AG09309 (cell line): Measurements from ENCODE around the gene FBXO46.
A peak's percentile ranks its signal among the peaks of the same experiment; 100 is the strongest.

Experiments
- DNase-seq: peaks from one replicate; pipeline ENCODE4 v3.0.0-alpha.2; 2010; ENCODE audit warnings: low read depth
- H3K4me3 ChIP-seq: 2 replicates; pipeline ENCODE4 v1.5.1; 2011; ENCODE audit warnings: mild to moderate bottlenecking, low read depth, low read length, moderate library complexity; ENCODE audit not compliant: control insufficient read depth
- TF ChIP-seq, protein P1 (sequence below): IDR thresholded peaks from 2 replicates; pipeline ENCODE4 v1.5.1; 2011; ENCODE audit warnings: mild to moderate bottlenecking, low read depth, low read length, inconsistent platforms; ENCODE audit not compliant: insufficient read depth, control insufficient read depth; ENCODE audit errors: missing control alignments

Gene FBXO46

DNA sequence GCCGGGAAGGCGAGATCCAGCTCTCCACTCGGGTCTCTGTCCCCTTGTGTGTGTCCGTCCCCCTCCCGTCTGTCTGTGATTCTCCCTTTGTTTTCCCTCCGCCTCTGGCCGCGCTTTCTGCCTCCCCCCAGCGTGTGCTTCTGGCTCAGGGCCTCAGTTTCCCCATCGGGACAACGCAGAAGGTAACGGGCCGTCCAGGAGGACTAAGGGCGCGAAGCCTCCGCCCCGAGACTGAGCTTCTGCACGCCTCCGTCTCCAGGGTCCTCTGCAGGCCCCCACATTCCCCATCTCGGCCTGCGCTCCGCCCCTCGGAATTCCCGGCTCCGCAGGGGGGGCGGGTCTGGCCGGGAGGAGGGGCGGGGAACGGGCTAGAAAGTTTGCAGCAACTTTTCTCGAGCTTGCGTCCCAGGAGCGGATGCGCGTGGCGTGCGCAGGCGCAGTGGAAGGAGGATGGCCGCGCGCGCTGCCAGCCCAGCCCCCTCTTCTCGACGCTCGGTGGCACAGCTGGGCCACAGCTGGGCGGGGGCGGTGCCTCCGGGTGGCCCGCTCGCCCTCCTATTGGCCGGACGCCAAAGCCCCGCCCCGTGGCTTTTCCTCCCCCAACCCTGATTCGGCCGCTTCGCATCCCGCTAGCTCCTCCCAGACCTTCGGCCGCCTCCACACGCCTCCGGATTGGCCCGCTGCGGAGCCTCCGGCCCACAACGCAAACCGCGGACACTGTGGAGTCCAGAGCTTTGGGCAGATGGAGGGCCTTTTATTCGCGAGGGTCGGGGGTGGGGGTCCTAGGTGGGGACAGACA lies 38.5 kb upstream of the FBXO46 start, which contains the start of gene SIX5:
Gene SIX5, minus strand, starts transcription at position 269 of the 799 bp plus-strand sequence. CDS start 408 bp downstream, outside the sequence.
- TF ChIP-seq, protein P1, sequence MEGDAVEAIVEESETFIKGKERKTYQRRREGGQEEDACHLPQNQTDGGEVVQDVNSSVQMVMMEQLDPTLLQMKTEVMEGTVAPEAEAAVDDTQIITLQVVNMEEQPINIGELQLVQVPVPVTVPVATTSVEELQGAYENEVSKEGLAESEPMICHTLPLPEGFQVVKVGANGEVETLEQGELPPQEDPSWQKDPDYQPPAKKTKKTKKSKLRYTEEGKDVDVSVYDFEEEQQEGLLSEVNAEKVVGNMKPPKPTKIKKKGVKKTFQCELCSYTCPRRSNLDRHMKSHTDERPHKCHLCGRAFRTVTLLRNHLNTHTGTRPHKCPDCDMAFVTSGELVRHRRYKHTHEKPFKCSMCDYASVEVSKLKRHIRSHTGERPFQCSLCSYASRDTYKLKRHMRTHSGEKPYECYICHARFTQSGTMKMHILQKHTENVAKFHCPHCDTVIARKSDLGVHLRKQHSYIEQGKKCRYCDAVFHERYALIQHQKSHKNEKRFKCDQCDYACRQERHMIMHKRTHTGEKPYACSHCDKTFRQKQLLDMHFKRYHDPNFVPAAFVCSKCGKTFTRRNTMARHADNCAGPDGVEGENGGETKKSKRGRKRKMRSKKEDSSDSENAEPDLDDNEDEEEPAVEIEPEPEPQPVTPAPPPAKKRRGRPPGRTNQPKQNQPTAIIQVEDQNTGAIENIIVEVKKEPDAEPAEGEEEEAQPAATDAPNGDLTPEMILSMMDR = no peak
- peak; percentile 89 for DNase-seq
- peak within 1 kb of the TSS; percentile 57 for H3K4me3 ChIP-seq

DNA sequence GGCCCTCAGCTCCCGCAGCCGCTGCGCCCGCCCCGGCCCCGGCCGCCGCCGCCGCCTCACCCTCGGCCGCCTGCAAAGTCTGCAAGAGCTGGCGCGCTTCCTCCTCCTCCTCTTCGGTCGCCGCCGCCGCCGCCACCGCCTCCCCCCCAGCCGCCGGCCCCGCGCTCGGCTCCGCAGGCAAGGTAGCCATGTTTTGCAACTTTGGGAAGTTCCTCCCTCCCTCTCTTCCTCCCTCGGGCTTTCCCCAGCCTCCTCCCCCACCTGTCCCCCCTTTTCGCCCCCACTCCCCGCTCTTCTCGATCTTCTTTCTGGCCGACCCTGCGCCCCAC lies 37.9 kb upstream of the FBXO46 start:
- no peak for DNase-seq
- peak overlapping the region; percentile 57 for H3K4me3 ChIP-seq
- TF ChIP-seq, protein P1 = no peak

DNA sequence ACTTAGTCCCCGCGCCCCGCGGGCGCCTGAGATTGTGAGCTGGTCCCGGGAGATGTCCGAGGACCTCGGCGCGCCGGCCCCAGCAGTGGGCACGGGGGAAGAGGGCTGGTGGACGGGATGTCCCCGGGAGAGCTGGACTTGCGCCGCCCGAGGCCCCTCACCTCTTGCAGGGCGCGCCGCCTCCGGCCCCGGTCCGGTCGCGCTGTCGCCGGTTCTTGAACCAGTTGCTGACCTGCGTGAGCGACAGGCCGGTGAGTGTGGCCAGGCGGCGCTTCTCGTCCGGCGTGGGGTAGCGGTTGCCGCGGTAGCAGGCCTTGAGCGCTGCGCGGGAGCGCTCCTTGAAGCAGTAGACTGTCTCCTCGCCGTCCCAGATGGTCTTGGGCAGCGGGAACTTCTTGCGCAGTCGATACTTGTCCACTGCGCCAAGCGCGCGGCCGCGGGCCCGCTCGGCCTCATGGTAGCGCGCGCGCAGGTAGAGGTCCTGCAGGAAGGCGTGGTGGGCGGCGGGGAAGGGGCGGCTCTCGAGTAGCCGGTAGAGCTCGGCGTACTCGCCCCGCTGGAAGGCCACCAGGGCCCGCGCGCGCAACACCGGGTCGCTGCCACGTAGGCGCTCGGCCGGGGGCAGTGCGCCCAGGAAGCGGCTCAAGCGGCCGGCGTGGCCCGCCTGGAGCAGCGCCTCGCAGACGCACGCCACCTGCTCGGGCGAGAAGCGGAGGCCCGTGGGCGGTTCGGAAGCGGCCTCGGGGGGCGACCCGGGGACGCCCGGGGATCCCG lies 37.4 kb upstream of the FBXO46 start:
- H3K4me3 ChIP-seq = peak overlapping the region; percentile 57
- TF ChIP-seq, protein P1 = no peak
- DNase-seq = no peak

DNA sequence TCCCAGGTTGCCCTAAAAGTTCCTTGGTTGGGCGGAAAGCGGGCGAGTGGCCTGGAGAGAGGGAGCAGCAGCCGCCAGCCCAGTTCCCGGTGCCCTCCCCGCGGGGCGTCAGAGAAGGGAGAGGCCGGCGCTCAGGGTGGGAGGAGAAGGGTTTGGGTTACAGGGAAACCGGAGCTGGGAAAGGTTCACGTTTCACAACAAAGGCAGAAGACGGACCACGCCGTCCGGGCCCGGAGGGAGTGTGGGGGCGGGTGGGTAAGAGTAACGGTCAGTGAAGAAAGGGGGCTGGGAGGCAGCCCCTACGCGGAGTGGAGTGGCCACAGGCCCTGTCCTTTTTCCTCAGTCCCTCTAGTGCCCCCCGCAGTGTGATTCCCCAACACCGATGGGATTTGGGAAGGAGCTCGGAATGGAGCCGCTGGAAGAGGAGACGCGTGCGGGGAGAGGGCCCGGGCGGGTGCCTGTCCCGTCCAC lies 36.7 kb upstream of the FBXO46 start:
- H3K4me3 ChIP-seq = peak overlapping the region; percentile 57
- TF ChIP-seq, protein P1 = no peak
- DNase-seq = peak; percentile 57

DNA sequence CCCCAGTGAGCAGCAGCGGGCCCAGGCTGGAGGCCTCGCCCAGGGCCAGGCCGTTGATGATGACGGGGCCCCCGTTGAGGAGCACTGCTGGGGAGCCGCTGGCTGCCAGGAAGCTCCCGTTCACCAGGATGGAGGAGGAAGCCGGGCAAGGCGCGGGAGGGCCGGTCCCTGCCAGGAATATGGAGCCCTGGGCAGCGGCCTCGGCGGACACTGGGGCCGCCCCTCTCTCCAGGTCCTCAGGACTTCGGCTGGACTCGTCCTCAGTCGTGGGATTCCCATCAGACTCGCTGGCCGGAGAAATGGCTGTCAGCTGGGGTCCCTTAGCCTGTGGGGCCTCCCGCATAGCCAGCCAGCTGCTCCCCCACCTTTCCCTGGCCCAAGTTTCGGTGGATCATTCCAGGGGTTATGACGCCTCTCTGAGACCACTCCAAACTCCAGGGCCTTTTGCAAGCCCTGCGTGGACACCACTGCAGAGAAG lies 36.2 kb upstream of the FBXO46 start:
- no peak for DNase-seq
- TF ChIP-seq, protein P1 = no peak
- peak overlapping the region; percentile 57 for H3K4me3 ChIP-seq

DNA sequence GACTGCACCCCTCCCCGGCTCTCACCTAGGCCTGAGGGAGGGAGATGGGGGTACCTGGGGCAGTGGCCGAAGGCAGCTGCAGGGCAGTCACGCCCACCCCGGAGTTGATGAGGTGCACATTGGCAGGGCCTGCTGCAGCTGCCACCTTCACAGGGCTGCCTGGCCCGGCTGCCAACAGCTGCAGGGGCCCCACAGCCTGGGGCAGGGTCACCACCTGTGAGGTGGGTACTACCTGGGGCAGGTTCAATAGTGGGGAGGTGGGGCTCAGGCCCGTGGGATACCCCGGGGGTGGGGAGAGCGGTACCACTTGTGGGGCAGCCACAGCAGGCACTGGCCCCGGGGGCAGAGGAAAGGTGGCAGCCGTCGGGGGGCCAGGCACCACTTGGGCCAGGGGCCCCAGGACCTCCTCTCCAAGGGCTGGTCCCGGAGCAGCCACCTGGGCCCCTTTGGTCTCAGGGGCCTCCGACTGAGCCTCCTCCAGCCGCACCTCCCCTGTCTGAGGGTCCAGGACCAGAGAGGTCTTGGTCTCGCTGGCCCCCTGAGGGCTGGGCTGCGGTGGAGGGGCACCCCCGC lies 35.7 kb upstream of the FBXO46 start:
- DNase-seq = no peak
- TF ChIP-seq, protein P1 = no peak
- H3K4me3 ChIP-seq = peak overlapping the region; percentile 57
